Kidney (tissue), 14 donors: ENCODE measurements around the gene MAPKBP1. TPM values are rescaled to one million over a fixed set of nuclear protein-coding genes. Genes with fewer than 3 reads are reported as not detected.

Source experiments
- DNase-seq, 5 donors: peaks; one replicate each; pipeline ENCODE4 v3.0.0-alpha.2; 2013 to 2020
- FAIRE-seq: peaks from 2 replicates; lab custom pipeline; 2012; peaks lifted over from hg19 to GRCh38; lab: Jason Lieb, UNC
- H3K27ac ChIP-seq, 2 donors: one replicate each; pipeline ENCODE4 v1.7.0; 2013; ENCODE audit warnings: low read depth in 2 of 2, low read length in 2 of 2, inconsistent platforms in 1 of 2
- H3K27me3 ChIP-seq: one replicate; pipeline ENCODE4 v1.7.1; 2013; ENCODE audit warnings: low read length, inconsistent platforms; ENCODE audit not compliant: control insufficient read depth, insufficient read depth
- H3K36me3 ChIP-seq, 3 donors: one replicate each; pipeline versions ENCODE4 v1.7.0 to v1.7.1; 2013; ENCODE audit warnings: low read length in 3 of 3, control low read depth in 1 of 3, inconsistent platforms in 1 of 3; ENCODE audit not compliant: insufficient read depth in 3 of 3, control insufficient read depth in 2 of 3
- H3K4me1 ChIP-seq, 3 donors: one replicate each; pipeline versions ENCODE4 v1.7.0 to v1.7.1; 2013; ENCODE audit warnings: low read length in 3 of 3, inconsistent platforms in 1 of 3, low read depth in 1 of 3; ENCODE audit not compliant: control insufficient read depth in 2 of 3, insufficient read depth in 2 of 3
- H3K4me3 ChIP-seq, 3 donors: one replicate each; pipeline versions ENCODE4 v1.7.0 to v1.8.1; 2013; ENCODE audit warnings: low read length in 3 of 3, control low read depth in 1 of 3, inconsistent platforms in 1 of 3
- H3K9ac ChIP-seq, 3 donors: one replicate each; pipeline versions ENCODE4 v1.7.0 to v1.7.1; 2013; ENCODE audit warnings: low read length in 3 of 3, control low read depth in 1 of 3, inconsistent platforms in 1 of 3
- H3K9me3 ChIP-seq, 3 donors: one replicate each; pipeline versions ENCODE4 v1.7.0 to v1.7.1; 2013; ENCODE audit warnings: low read length in 3 of 3, control low read depth in 1 of 3, inconsistent platforms in 1 of 3; ENCODE audit not compliant: control insufficient read depth in 2 of 3, insufficient read depth in 1 of 3
- CTCF ChIP-seq: IDR thresholded peaks from 3 replicates; pipeline ENCODE4 v1.5.1; 2012; ENCODE audit warnings: mild to moderate bottlenecking, moderate library complexity, borderline replicate concordance; ENCODE audit not compliant: insufficient read depth; ENCODE audit errors: extremely low read depth
- intact Hi-C: fragments of 100-400 bp; cut with DNase I; formaldehyde crosslinking; loops from one replicate; pipeline ENCODE4 v1.11.1; 2022
- polyA plus RNA-seq: library from polyadenylated mRNA; stranded (reverse); fragments of 350-450 nt; fragmentation: Illumina TruSeq; extraction: RNeasy Lipid Tissue Mini Kit (QIAGEN cat#74804); gene quantifications from one replicate; pipeline ENCODE4 v1.2.3, GENCODE V29; 2014; ENCODE audit warnings: low read depth, low replicate concordance; ENCODE audit not compliant: insufficient read depth
- total RNA-seq: library from RNA; stranded (reverse); fragmentation: NEBNext Ultra II Directional; extraction: Animal tissue kit (Norgen Biotek cat#: 25700); gene quantifications from one replicate; pipeline ENCODE4 v1.2.1, GENCODE V29; 2021
- donor health status: control.
- donor health status: control.
- donor health status: control.
- donor health status: control.
- donor health status: control.
- donor health status: DM: yes; HTN: yes; CAD: no.
- donor health status: Normal renal cell carcinoma (clear cell type).

The MAPKBP1 gene
- total and polyA plus RNA-seq, 2 donors from 2014 or later = 3.7 to 28.6 TPM

- H3K4me1 ChIP-seq = peaks cover 0 to 3% (median 0%) of the 10 kb centered on the region in 3 donors
- intact Hi-C loops = no loop called here
- TF ChIP-seq CTCF = no peak
- H3K9ac ChIP-seq = peak overlapping the region in 1 of 3 donors; percentile 31
- H3K27me3 ChIP-seq = no peaks in the 10 kb centered on the region
- no peak overlapping the region for H3K4me3 ChIP-seq
- DNase-seq (no peak), FAIRE-seq (no peak)
- H3K36me3 ChIP-seq = peaks cover 0 to 12% (median 2%) of the 10 kb centered on the region in 3 donors
- no peak overlapping the region for H3K27ac ChIP-seq
- H3K9me3 ChIP-seq = no peaks in the 10 kb centered on the region
These were observed 76.3 kb downstream of the MAPKBP1 start for GRCh38 chr15:41850482-41851166.

GRCh38 chr15:41851167-41851523 lies 76.9 kb downstream of the MAPKBP1 start:
- FAIRE-seq (no peak), DNase-seq (no peak)
- H3K4me1 ChIP-seq = peaks cover 0 to 3% (median 0%) of the 10 kb centered on the region in 3 donors
- no peak for TF ChIP-seq CTCF
- H3K9ac ChIP-seq = no peak overlapping the region
- no peak overlapping the region for H3K27ac ChIP-seq
- H3K4me3 ChIP-seq = no peak overlapping the region
- H3K27me3 ChIP-seq = no peaks in the 10 kb centered on the region
- no peaks in the 10 kb centered on the region for H3K9me3 ChIP-seq
- peaks cover 0 to 12% (median 2%) of the 10 kb centered on the region in 3 donors for H3K36me3 ChIP-seq
- intact Hi-C loops = no loop called here

GRCh38 chr15:41851755-41852370 lies 77.6 kb downstream of the MAPKBP1 start:
- Histone ChIP-seq H3K27me3 (no peaks in the 10 kb centered on the region), H3K4me3 (no peak overlapping the region), H3K4me1 (peaks cover 0 to 3% (median 0%) of the 10 kb centered on the region in 3 donors), H3K9ac (no peak overlapping the region), H3K9me3 (no peaks in the 10 kb centered on the region), H3K27ac (no peak overlapping the region), H3K36me3 (peaks cover 0 to 7% (median 0%) of the 10 kb centered on the region in 3 donors)
- DNase-seq (no peak), FAIRE-seq (no peak)
- TF ChIP-seq CTCF = no peak
- intact Hi-C loops = no loop called here
